IMR-90 (cell line): ENCODE results near the gene GPD1. TPM values are rescaled to one million over a fixed set of nuclear protein-coding genes. Genes with fewer than 3 reads are reported as not detected.
A peak's percentile ranks its signal among the peaks of the same experiment; 100 is the strongest.

ENCODE experiments used
- ATAC-seq: fragments of 200-7000 bp; cut with Tn5 transposase; 2 replicates; pipeline ENCODE4 v1.9.1; 2020; ENCODE audit warnings: low read depth, mild to moderate bottlenecking, moderate library complexity
- BruUV-seq: library from RNA; stranded (reverse); fragments of 400-500 nt; replicated peaks from 2 replicates; lab custom pipeline; 2021; lab: Mats Ljungman, UMichigan
- CTCF ChIA-PET: fragments of 300-600 bp; formaldehyde crosslinking; extraction: SDS; loops from one replicate; lab custom pipeline; 2021; ENCODE audit warnings: antibody characterized with exemption; lab: Yijun Ruan, JAX
- POLR2A ChIA-PET: fragments of 300-600 bp; sonication (Branson Sonifier 250); formaldehyde crosslinking; loops from one replicate; lab custom pipeline; 2022; ENCODE audit warnings: antibody characterized with exemption; ENCODE audit not compliant: unreplicated experiment; lab: Charles Lee
- DNase-seq: peaks from one replicate; pipeline ENCODE4 v3.0.0; 2013
- H2AFZ ChIP-seq: replicated peaks from 2 replicates; pipeline ENCODE3; 2013; ENCODE audit warnings: low read length, mild to moderate bottlenecking; ENCODE audit not compliant: poor library complexity
- H2AK5ac ChIP-seq: 2 replicates; pipeline ENCODE4 v1.6.1; 2013; ENCODE audit warnings: low read depth, low read length, inconsistent platforms
- H2AK9ac ChIP-seq: replicated peaks from 2 replicates; pipeline ENCODE3; 2013; ENCODE audit warnings: mild to moderate bottlenecking, low read depth, low read length, moderate library complexity; ENCODE audit not compliant: poor library complexity
- H2BK120ac ChIP-seq: 2 replicates; pipeline ENCODE4 v1.6.1; 2013; ENCODE audit warnings: low read depth, low read length, inconsistent platforms
- H2BK15ac ChIP-seq: 3 replicates; pipeline ENCODE4 v1.6.1; 2013; ENCODE audit warnings: low read depth, low read length, inconsistent platforms
- H2BK20ac ChIP-seq: 2 replicates; pipeline ENCODE4 v1.6.1; 2013; ENCODE audit warnings: low read depth, mild to moderate bottlenecking, inconsistent platforms, low read length, moderate library complexity
- H2BK5ac ChIP-seq: 2 replicates; pipeline ENCODE4 v1.6.1; 2013; ENCODE audit warnings: mild to moderate bottlenecking, low read depth, low read length, inconsistent platforms; ENCODE audit not compliant: poor library complexity, severe bottlenecking
- H3K14ac ChIP-seq: replicated peaks from 2 replicates; pipeline ENCODE4 v1.6.1; 2013; ENCODE audit warnings: low read depth, low read length, inconsistent platforms
- H3K18ac ChIP-seq: 2 replicates; pipeline ENCODE4 v1.6.1; 2013; ENCODE audit warnings: low read depth, low read length, control low read depth
- H3K23ac ChIP-seq: 2 replicates; pipeline ENCODE4 v1.6.1; 2013; ENCODE audit warnings: low read depth, low read length, inconsistent platforms
- H3K27ac ChIP-seq: 2 replicates; pipeline ENCODE4 v1.5.1; 2013; ENCODE audit warnings: mild to moderate bottlenecking, control low read depth, low read length; ENCODE audit not compliant: insufficient read depth
- H3K27me3 ChIP-seq: 2 replicates; pipeline ENCODE4 v1.6.1; 2013; ENCODE audit warnings: low read length; ENCODE audit not compliant: control insufficient read depth, insufficient read depth
- H3K36me3 ChIP-seq: 2 replicates; pipeline ENCODE4 v1.6.1; 2013; ENCODE audit warnings: low read length, mixed read lengths; ENCODE audit not compliant: control insufficient read depth, insufficient read depth
- H3K4ac ChIP-seq: 2 replicates; pipeline ENCODE4 v1.6.1; 2013; ENCODE audit warnings: low read depth, low read length, inconsistent platforms
- H3K4me1 ChIP-seq: 2 replicates; pipeline ENCODE4 v1.6.1; 2013; ENCODE audit warnings: low read length, mixed read lengths; ENCODE audit not compliant: control insufficient read depth, insufficient read depth
- H3K4me2 ChIP-seq: 2 replicates; pipeline ENCODE4 v1.6.1; 2013; ENCODE audit warnings: low read depth, mild to moderate bottlenecking, control low read depth, low read length, moderate library complexity
- H3K4me3 ChIP-seq: 2 replicates; pipeline ENCODE4 v1.5.1; 2013; ENCODE audit warnings: low read depth, mild to moderate bottlenecking, control low read depth, low read length, moderate library complexity; ENCODE audit not compliant: insufficient read depth
- H3K56ac ChIP-seq: 2 replicates; pipeline ENCODE4 v1.6.1; 2013; ENCODE audit warnings: low read length, inconsistent platforms; ENCODE audit not compliant: insufficient read depth; ENCODE audit errors: extremely low read depth
- H3K79me1 ChIP-seq, 2 experiments: 2 replicates each; pipeline ENCODE4 v1.6.1; 2013; ENCODE audit warnings: low read length in 2 of 2, inconsistent platforms in 1 of 2, low read depth in 1 of 2
- H3K9ac ChIP-seq: 2 replicates; pipeline ENCODE4 v1.6.1; 2013; ENCODE audit warnings: low read depth, low read length, control low read depth
- H3K9me1 ChIP-seq: 2 replicates; pipeline ENCODE4 v1.6.1; 2013; ENCODE audit warnings: low read length, inconsistent platforms; ENCODE audit not compliant: insufficient read depth
- H3K9me3 ChIP-seq: 2 replicates; pipeline ENCODE4 v1.6.1; 2013; ENCODE audit warnings: low read length; ENCODE audit not compliant: control insufficient read depth, insufficient read depth
- H4K20me1 ChIP-seq: 2 replicates; pipeline ENCODE4 v1.6.1; 2013; ENCODE audit warnings: low read length, inconsistent platforms; ENCODE audit not compliant: insufficient read depth
- H4K5ac ChIP-seq: 2 replicates; pipeline ENCODE4 v1.6.1; 2013; ENCODE audit warnings: mild to moderate bottlenecking, low read depth, low read length, control low read depth
- H4K8ac ChIP-seq, 2 experiments: 2 replicates each; pipeline ENCODE4 v1.6.1; 2013; ENCODE audit warnings: low read depth in 2 of 2, low read length in 2 of 2, control low read depth in 1 of 2, inconsistent platforms in 1 of 2
- H4K91ac ChIP-seq: 2 replicates; pipeline ENCODE4 v1.6.1; 2013; ENCODE audit warnings: low read depth, low read length, inconsistent platforms; ENCODE audit not compliant: insufficient read depth
- BHLHE40 ChIP-seq: fragments of 150-350 bp; IDR thresholded peaks from 2 replicates; pipeline ENCODE4 v1.6.1; 2016; ENCODE audit warnings: mild to moderate bottlenecking, low read depth, low read length
- CEBPB ChIP-seq: IDR thresholded peaks from 2 replicates; pipeline ENCODE4 v1.6.1; 2012; ENCODE audit warnings: low read depth, low read length, improper control_type of control experiment
- CTCF ChIP-seq: conservative IDR thresholded peaks from 2 replicates; pipeline ENCODE4 v1.5.1; 2012; ENCODE audit warnings: mild to moderate bottlenecking, low read depth, low read length, improper control_type of control experiment
- FOS ChIP-seq: fragments of 150-350 bp; IDR thresholded peaks from 2 replicates; pipeline ENCODE4 v1.6.1; 2016; ENCODE audit warnings: low read depth, low read length
- MAZ ChIP-seq: IDR thresholded peaks from 2 replicates; pipeline ENCODE4 v1.6.1; 2012; ENCODE audit warnings: low read depth, mild to moderate bottlenecking, low read length, improper control_type of control experiment, moderate library complexity, borderline replicate concordance
- RAD21 ChIP-seq: IDR thresholded peaks from 2 replicates; pipeline ENCODE4 v1.6.1; 2012; ENCODE audit warnings: low read length, improper control_type of control experiment
- RCOR1 ChIP-seq: IDR thresholded peaks from 2 replicates; pipeline ENCODE4 v1.6.1; 2012; ENCODE audit warnings: mild to moderate bottlenecking, low read length, improper control_type of control experiment; ENCODE audit not compliant: insufficient replicate concordance
- SMC3 ChIP-seq: fragments of 150-350 bp; IDR thresholded peaks from 2 replicates; pipeline ENCODE4 v1.6.1; 2016; ENCODE audit warnings: low read depth, mild to moderate bottlenecking, antibody characterized with exemption, low read length, moderate library complexity
- WGBS, 2 experiments: methylation state at CpG; one replicate each; pipeline versions ENCODE4 v1.1.5 to v1.1.7; 2013; ENCODE audit warnings: missing lambda C conversion rate in 2 of 2; ENCODE audit not compliant: insufficient read length in 1 of 2; ENCODE audit errors: extremely low coverage in 2 of 2; 5-methylcytosine and 5-hydroxymethylcytosine counted together
- dilution Hi-C: fragments of 300-500 bp; cut with HindIII; formaldehyde crosslinking; loops from one replicate; pipeline ENCODE4 v1.14.3; 2018; ENCODE audit warnings: low sequenced_read_pairs; ENCODE audit not compliant: unreplicated experiment
- in situ Hi-C: fragments of 300-500 bp; cut with MboI; formaldehyde crosslinking; loops from 3 replicates; pipeline ENCODE4 v1.14.3; 2019; ENCODE audit warnings: low sequenced_read_pairs, inconsistent platforms, mixed read lengths
- intact Hi-C: fragments of 100-400 bp; cut with micrococcal nuclease; formaldehyde crosslinking; loops from 2 replicates; pipeline ENCODE4 v1.10.0; 2022
- polyA plus RNA-seq, 3 experiments: library from polyadenylated mRNA; depleted of rRNA; stranded (reverse); fragments of >200 nt; gene quantifications; 2 replicates each; pipeline ENCODE4 v1.2.3, GENCODE V29; 2012; ENCODE audit warnings: low replicate concordance in 1 of 3
- total RNA-seq: library from RNA; depleted of rRNA; stranded (reverse); fragments of >200 nt; gene quantifications from 2 replicates; pipeline ENCODE4 v1.2.3, GENCODE V29; 2012
- TF ChIP-seq, protein P1 (sequence below): fragments of 150-350 bp; IDR thresholded peaks from 2 replicates; pipeline ENCODE4 v1.6.1; 2016; ENCODE audit warnings: low read depth, mild to moderate bottlenecking, low read length, moderate library complexity, borderline replicate concordance

The GPD1 gene
- total and polyA plus RNA-seq, 2 of the 4 experiments (the other 2 are of a cell fraction), result 0.05 to 0.18 TPM

DNA sequence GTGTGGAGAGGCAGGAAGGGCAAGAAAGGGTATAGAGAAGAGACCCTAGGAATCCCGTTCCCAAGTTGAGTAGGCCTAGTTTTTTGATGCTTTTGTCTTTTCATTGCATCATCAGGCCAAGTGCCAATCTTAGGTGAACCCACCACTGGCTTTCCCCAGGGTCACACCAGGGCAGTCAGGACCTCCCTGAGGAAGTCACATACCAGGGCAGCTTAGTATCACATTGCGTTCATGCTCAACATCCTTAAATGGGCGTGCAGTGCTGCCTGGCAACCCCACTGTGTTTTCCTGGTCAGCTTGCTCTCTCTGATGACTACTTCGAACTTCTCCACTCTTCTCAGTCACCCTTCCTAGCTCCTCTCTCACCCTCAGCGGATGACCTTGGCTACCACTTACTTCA is 37.4 kb upstream of the GPD1 start:
- Histone ChIP-seq H2BK20ac (peak overlapping the region; percentile 81; the same call in 1 of the 2 replicates), H3K27ac (peak overlapping the region; percentile 61), H3K56ac (no peak overlapping the region), H4K91ac (peak overlapping the region; percentile 65), H3K4me1 (peaks cover 10% of the 10 kb centered on the region), H3K9me3 (no peaks in the 10 kb centered on the region), H2AFZ (peak overlapping the region; percentile 9), H2BK120ac (peak overlapping the region; percentile 75), H3K27me3 (no peaks in the 10 kb centered on the region), H3K4ac (peak overlapping the region; percentile 75), H4K20me1 (no peaks in the 10 kb centered on the region), H3K36me3 (no peaks in the 10 kb centered on the region), H2AK5ac (peak overlapping the region; percentile 63), H3K14ac (peak overlapping the region; percentile 61), H3K79me1 (no peaks in the 10 kb centered on the region), H2AK9ac (no peak overlapping the region), H3K4me3 (no peak overlapping the region), H3K4me2 (peak overlapping the region; percentile 10; the same call in 1 of the 2 replicates), H3K23ac (peak overlapping the region; percentile 32; the same call in 1 of the 2 replicates), H4K5ac (peak overlapping the region; percentile 56), H4K8ac (peak overlapping the region; percentile 17 to 78; a peak in 3 of 4 replicates), H3K9me1 (0 out of 2 replicates have a peak, but pooled peaks cover 7% of the 10 kb centered on the region), H3K9ac (no peak overlapping the region), H2BK5ac (peak overlapping the region; percentile 64), H3K18ac (peak overlapping the region; percentile 70), H2BK15ac (peak overlapping the region; percentile 49)
- dilution Hi-C loops (no loop called here), in situ Hi-C loops (loop anchor here (5.0 kb wide), 1 partner anchor 289 kb away; no protein-coding TSS in a partner anchor), intact Hi-C loops (loop anchor here (1.0 kb wide), 1 partner anchor 99 kb away; no protein-coding TSS in a partner anchor)
- ATAC-seq (peak; percentile 84), DNase-seq (peak; percentile 90)
- TF ChIP-seq CTCF (no peak), BHLHE40 (peak; percentile 54; the same call in 1 of the 2 replicates), RAD21 (no peak), MAZ (peak; percentile 26; the same call in 1 of the 2 replicates), FOS (peak; percentile 49; the same call in 1 of the 2 replicates), CEBPB (peak; percentile 93), SMC3 (peak; percentile 17; the same call in 1 of the 2 replicates), RCOR1 (peak; percentile 30)
- TF ChIP-seq, protein P1, sequence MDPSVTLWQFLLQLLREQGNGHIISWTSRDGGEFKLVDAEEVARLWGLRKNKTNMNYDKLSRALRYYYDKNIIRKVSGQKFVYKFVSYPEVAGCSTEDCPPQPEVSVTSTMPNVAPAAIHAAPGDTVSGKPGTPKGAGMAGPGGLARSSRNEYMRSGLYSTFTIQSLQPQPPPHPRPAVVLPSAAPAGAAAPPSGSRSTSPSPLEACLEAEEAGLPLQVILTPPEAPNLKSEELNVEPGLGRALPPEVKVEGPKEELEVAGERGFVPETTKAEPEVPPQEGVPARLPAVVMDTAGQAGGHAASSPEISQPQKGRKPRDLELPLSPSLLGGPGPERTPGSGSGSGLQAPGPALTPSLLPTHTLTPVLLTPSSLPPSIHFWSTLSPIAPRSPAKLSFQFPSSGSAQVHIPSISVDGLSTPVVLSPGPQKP, result no peak
- BruUV-seq, result no TSS peak
- ChIA-PET POLR2A (interaction anchor here (0.6 to 0.9 kb wide), 2 partner anchors 16 to 556 kb away, joined by 3 to 4 read pairs; no protein-coding TSS in a partner anchor), CTCF (interaction anchor here (1.6 to 3.8 kb wide), 3 partner anchors 11 to 99 kb away, joined by 4 to 15 read pairs (median 10); no protein-coding TSS in a partner anchor)
- 20% methylated on average over 2 of the region's 5 CpGs; no CpG with 5 or more reads in 1 of the 2 experiments for WGBS, 2 experiments
